GM10266 (cell line): Measurements from ENCODE around the gene TBC1D5.
A peak's percentile ranks its signal among the peaks of the same experiment; 100 is the strongest.
"Not testable (repeated sequence)": the region's sequence is repeated elsewhere in the genome, so short reads cannot be mapped to it uniquely, and the experiment has no call there.

ENCODE experiments used
- DNase-seq: peaks from one replicate; pipeline ENCODE4 v3.0.0; 2012; ENCODE audit errors: extremely low spot score
- TF ChIP-seq, protein P1 (sequence below): IDR thresholded peaks from 2 replicates; pipeline ENCODE4 v1.5.1; 2012; ENCODE audit warnings: mild to moderate bottlenecking, low read depth; ENCODE audit not compliant: control insufficient read depth, insufficient read depth; ENCODE audit errors: missing control alignments

Gene TBC1D5, protein sequence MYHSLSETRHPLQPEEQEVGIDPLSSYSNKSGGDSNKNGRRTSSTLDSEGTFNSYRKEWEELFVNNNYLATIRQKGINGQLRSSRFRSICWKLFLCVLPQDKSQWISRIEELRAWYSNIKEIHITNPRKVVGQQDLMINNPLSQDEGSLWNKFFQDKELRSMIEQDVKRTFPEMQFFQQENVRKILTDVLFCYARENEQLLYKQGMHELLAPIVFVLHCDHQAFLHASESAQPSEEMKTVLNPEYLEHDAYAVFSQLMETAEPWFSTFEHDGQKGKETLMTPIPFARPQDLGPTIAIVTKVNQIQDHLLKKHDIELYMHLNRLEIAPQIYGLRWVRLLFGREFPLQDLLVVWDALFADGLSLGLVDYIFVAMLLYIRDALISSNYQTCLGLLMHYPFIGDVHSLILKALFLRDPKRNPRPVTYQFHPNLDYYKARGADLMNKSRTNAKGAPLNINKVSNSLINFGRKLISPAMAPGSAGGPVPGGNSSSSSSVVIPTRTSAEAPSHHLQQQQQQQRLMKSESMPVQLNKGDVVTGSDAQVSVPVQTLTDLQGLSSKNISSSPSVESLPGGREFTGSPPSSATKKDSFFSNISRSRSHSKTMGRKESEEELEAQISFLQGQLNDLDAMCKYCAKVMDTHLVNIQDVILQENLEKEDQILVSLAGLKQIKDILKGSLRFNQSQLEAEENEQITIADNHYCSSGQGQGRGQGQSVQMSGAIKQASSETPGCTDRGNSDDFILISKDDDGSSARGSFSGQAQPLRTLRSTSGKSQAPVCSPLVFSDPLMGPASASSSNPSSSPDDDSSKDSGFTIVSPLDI

DNA sequence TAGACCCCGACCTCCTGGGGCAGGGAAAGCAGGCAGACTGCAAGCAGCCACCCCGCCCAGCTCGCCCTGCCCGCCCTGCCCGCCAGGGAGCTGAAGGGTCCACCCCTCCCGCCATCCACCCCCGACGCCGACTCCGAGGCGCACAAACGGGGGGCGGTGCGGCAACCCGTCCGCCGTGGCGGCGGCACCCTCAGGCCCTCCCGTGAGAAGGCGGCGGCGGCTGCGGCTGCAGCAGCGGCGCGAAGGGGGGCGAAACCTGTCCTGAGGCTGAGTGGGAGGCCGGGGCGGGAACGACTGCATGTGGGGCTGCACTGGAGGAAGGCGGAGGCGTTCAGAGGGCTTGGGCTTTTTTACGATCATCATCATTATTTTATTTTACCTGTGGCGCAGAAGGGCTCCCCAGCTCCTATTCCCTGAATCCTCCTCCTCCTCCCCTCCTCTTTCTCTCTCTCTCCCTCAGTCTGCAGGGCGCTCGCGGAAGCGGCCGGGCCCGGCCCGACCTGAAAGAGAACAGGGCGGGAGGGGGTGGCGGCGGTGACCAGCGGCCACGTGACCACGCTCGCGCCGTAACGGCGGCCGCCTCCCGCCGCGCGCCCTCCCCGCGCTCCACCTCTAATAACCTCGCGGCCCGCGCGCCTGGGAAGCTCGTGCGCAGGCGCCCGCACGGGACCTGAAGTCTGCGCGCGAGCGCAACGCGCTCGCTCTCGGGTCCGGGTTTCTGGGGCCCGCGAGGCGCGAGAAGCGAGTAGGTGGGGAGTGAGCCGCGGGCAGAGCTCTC is at the start of gene TBC1D5:
Gene TBC1D5, minus strand, starts transcription at position 530 of the 778 bp plus-strand sequence. CDS start 234,061 bp downstream, outside the sequence.
- TF ChIP-seq, protein P1, sequence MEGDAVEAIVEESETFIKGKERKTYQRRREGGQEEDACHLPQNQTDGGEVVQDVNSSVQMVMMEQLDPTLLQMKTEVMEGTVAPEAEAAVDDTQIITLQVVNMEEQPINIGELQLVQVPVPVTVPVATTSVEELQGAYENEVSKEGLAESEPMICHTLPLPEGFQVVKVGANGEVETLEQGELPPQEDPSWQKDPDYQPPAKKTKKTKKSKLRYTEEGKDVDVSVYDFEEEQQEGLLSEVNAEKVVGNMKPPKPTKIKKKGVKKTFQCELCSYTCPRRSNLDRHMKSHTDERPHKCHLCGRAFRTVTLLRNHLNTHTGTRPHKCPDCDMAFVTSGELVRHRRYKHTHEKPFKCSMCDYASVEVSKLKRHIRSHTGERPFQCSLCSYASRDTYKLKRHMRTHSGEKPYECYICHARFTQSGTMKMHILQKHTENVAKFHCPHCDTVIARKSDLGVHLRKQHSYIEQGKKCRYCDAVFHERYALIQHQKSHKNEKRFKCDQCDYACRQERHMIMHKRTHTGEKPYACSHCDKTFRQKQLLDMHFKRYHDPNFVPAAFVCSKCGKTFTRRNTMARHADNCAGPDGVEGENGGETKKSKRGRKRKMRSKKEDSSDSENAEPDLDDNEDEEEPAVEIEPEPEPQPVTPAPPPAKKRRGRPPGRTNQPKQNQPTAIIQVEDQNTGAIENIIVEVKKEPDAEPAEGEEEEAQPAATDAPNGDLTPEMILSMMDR, result no peak
- DNase-seq, result peak; percentile 94

DNA sequence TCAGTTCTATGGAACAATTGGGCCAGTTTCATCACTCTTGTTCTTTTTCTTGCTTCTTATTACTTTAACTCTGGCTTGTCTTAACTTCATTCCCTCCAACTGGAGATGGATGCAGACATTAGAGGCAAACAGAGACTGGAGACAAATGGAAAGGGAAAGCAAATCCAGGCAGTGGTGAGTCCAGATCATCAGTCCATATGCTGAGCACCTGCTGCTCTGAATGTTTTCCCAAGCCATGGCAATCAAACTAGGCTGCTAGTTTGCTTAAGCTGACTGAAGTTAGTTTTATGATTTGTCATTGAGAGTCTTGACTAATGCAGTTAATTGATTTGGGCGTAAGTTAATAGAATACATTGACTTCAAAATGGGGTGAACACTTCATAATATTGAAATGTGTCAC is 41.0 kb upstream of the TBC1D5 start:
- no peak for DNase-seq
- TF ChIP-seq, protein P1, result no peak

DNA sequence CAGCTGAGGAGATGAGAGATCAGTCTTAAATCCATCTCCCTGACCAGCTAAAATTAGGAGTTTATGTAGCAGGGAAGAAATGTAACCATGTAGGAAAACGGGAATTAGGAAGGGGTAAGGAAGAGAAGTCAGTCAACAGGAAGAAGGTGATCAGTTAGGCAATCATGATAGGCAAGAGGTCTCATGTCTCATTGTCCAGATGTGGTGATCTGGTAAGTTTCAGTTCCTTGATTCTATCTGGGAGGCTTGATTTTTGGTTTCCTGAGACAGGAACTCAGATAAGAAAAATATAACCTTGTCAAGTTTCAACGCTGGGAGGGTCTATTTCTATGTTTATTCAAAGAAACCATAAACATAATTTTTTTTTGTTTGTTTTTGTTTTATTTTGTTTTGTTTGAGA is 40.3 kb upstream of the TBC1D5 start:
- no peak for DNase-seq
- TF ChIP-seq, protein P1, result no peak

DNA sequence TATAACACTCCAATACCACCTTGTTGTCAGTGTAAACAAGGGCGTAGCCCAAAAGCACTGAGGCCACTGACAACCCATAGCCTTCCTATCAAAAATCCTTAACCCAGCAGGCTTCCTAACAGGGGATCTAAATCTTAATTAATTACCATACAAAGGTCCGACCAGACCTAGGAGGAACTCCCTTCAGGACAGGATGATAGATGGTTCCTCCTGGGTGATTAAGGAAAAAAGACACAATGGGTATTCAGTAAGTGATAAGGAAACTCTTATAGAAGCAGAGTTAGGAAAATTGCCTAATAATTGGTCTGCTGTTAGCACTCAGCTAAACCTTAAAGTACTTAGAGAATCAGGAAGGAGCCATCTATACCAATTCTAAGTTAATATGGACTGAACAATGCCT is 37.9 kb upstream of the TBC1D5 start:
- not testable (repeated sequence) for DNase-seq

DNA sequence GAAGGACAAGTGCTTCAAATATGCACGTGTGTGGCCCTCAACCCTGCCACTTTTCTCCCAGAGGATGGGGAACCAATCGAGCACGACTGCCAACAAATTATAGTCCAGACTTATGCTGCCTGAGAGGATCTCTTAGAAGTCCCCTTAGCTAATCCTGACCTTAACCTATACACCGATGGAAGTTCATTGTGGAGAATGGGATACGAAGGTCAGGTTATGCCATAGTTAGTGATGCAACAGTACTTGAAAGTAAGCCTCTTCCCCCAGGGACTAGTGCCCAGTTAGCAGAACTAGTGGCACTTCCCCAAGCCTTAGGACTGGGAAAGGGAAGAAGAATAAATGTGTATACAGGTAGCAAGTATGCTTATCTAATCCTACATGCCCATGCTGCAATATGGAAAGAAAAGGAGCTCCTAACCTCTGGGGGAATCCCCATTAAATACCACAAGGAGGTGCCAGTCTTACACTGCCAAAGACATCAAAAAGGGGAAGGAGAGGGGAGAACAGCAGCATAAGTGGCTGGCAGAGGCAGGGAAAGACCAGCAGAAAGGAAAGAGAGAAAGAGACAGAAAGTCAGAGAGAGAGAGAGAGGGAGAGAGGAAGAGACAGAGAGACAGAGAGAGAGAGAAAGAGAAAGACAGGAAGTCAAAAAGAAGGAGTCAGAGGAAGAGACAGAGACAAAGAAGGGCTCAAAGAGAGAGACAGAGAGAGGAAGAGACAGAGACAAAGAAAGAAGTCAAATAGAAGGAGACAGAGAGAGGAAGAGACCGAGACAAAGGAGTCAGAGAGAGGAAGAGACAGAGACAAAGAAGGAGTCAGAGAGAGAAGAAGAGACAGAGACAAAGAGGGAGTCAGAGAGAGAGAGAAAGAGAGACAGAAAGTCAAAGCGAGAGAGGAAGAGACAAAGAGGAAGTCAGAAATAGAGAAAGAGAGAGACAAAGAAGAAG is 37.1 kb upstream of the TBC1D5 start:
- DNase-seq, result not testable (repeated sequence)

DNA sequence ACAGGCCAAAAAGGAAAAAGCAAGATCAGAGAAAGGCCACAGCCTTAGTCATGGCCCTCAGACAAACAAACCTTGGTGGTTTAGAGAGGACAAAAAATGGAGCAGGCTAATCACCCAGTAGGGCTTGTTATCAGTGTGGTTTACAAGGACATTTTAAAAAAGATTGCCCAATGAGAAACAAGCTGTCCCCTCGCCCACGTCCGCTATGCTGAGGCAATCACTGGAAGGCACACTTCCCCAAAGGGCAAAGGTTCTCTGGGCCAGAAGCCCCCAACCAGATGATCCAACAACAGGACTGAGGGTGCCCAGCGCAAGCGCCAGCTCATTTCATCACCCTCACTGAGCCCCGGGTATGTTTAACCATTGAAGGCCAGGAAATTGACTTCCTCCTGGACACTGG is 34.9 kb upstream of the TBC1D5 start:
- DNase-seq, result not testable (repeated sequence)

DNA sequence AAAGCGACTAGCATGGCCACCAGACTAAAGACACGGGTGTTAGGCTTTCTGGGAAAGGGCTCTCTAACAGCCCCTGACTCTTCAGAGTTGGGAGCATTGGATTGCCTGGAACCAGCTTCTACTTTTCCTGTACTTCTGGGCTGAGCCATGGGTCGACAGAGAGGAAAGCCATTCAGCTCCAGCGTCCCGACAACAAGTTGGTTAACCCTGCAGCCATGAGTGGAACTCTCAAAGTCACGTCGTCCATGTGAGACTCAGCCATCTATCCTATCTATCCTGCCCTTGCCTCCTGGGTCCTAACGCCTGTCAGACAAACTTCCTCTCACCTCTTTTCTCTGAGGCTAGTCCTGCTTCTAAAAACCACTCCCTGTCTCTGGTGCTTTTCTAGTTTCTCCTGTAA is 32.6 kb upstream of the TBC1D5 start:
- TF ChIP-seq, protein P1, result no peak
- DNase-seq, result no peak

DNA sequence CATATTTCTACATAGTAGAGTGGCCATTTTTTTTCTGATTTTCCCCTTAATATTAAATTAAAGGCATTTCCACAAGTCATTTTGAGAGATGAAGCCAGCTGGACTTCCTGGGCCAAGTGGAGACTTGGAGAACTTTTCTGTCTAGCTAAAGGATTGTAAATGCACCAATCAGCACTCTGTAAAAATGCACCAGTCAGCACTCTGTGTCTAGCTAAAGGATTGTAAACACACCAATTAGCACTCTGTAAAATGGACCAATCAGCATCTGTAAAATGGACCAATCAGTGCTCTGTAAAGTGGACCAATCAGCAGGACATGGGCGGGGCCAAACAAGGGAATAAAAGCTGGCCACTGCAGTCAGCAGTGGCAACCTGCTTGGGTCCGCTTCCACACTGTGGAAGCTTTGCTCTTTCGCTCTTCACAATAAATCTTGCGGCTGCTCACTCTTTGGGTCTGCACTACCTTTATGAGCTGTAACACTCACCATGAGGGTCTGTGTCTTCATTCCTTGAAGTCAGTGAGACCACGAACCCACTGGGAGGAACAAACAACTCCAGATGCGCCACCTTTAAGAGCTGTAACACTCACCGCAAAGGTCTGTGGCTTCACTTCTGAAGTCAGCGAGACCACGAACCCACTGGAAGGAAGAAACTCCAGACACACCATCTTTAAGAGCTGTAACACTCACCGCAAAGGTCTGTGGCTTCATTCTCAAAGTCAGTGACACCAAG is 31.9 kb upstream of the TBC1D5 start:
- DNase-seq, result not testable (repeated sequence)
